Measurements from ENCODE around the gene JARID2.

JARID2 gene

GRCh38 chr6:15317934-15318902 is 72.3 kb downstream of the JARID2 start:
- Histone ChIP-seq H3K36me3 (ENCODE audit: insufficient read depth, low read length) (no peaks in the 10 kb centered on the region), H2AFZ (ENCODE audit: low read length) (no peak overlapping the region), H3K27ac (ENCODE audit: low read depth, low read length, poor library complexity, severe bottlenecking) (no peak overlapping the region), H3K9me3 (ENCODE audit: low read length) (no peaks in the 10 kb centered on the region), H3K4me3 (ENCODE audit: low read depth, low read length, poor library complexity, severe bottlenecking) (no peak overlapping the region), H3K79me2 (ENCODE audit: insufficient read depth, low read length) (no peaks in the 10 kb centered on the region), H3K4me2 (ENCODE audit: low read length) (no peak overlapping the region), H3K9ac (ENCODE audit: low read length) (no peak overlapping the region), H3K4me1 (ENCODE audit: insufficient read depth, low read length, severe bottlenecking) (no peaks in the 10 kb centered on the region), H3K27me3 (ENCODE audit: insufficient read depth, low read length) (no peaks in the 10 kb centered on the region), H3K9me2 (ENCODE audit: low read depth, low read length) (no peaks in the 10 kb centered on the region), H3F3A (ENCODE audit: insufficient read depth, low read length) (no peaks in the 10 kb centered on the region), H4K20me1 (ENCODE audit: insufficient read depth, low read length) (no peaks in the 10 kb centered on the region)
- TF ChIP-seq CTCF (IDR thresholded peaks at IDR 0.05; ENCODE audit: low read length), result no peak
- no peak for TF ChIP-seq EZH2 (IDR thresholded peaks at IDR 0.05; ENCODE audit: borderline replicate concordance, low read length)

GRCh38 chr6:15319677-15320076 is 73.8 kb downstream of the JARID2 start:
- TF ChIP-seq EZH2 (IDR thresholded peaks at IDR 0.05; ENCODE audit: borderline replicate concordance, low read length) (no peak), CTCF (IDR thresholded peaks at IDR 0.05; ENCODE audit: low read length) (no peak)
- H3K4me1 ChIP-seq (ENCODE audit: insufficient read depth, low read length, severe bottlenecking), result no peaks in the 10 kb centered on the region
- no peaks in the 10 kb centered on the region for H3K79me2 ChIP-seq (ENCODE audit: insufficient read depth, low read length)
- no peak overlapping the region for H3K9ac ChIP-seq (ENCODE audit: low read length)
- H3K9me3 ChIP-seq (ENCODE audit: low read length), result no peaks in the 10 kb centered on the region
- H3K27ac ChIP-seq (ENCODE audit: low read depth, low read length, poor library complexity, severe bottlenecking), result no peak overlapping the region
- H4K20me1 ChIP-seq (ENCODE audit: insufficient read depth, low read length), result no peaks in the 10 kb centered on the region
- H3K4me2 ChIP-seq (ENCODE audit: low read length), result no peak overlapping the region
- H3K27me3 ChIP-seq (ENCODE audit: insufficient read depth, low read length), result no peaks in the 10 kb centered on the region
- no peak overlapping the region for H2AFZ ChIP-seq (ENCODE audit: low read length)
- H3K36me3 ChIP-seq (ENCODE audit: insufficient read depth, low read length), result no peaks in the 10 kb centered on the region
- no peak overlapping the region for H3K4me3 ChIP-seq (ENCODE audit: low read depth, low read length, poor library complexity, severe bottlenecking)
- no peaks in the 10 kb centered on the region for H3F3A ChIP-seq (ENCODE audit: insufficient read depth, low read length)
- no peaks in the 10 kb centered on the region for H3K9me2 ChIP-seq (ENCODE audit: low read depth, low read length)

- H3K36me3 ChIP-seq (ENCODE audit: insufficient read depth, low read length), result no peaks in the 10 kb centered on the region
- H3K27ac ChIP-seq (ENCODE audit: low read depth, low read length, poor library complexity, severe bottlenecking), result no peak overlapping the region
- no peaks in the 10 kb centered on the region for H3K27me3 ChIP-seq (ENCODE audit: insufficient read depth, low read length)
- no peak overlapping the region for H3K4me3 ChIP-seq (ENCODE audit: low read depth, low read length, poor library complexity, severe bottlenecking)
- no peaks in the 10 kb centered on the region for H4K20me1 ChIP-seq (ENCODE audit: insufficient read depth, low read length)
- no peak overlapping the region for H3K9ac ChIP-seq (ENCODE audit: low read length)
- no peak overlapping the region for H3K4me2 ChIP-seq (ENCODE audit: low read length)
- H3K79me2 ChIP-seq (ENCODE audit: insufficient read depth, low read length), result no peaks in the 10 kb centered on the region
- H2AFZ ChIP-seq (ENCODE audit: low read length), result no peak overlapping the region
- no peaks in the 10 kb centered on the region for H3K4me1 ChIP-seq (ENCODE audit: insufficient read depth, low read length, severe bottlenecking)
- H3F3A ChIP-seq (ENCODE audit: insufficient read depth, low read length), result no peaks in the 10 kb centered on the region
- H3K9me3 ChIP-seq (ENCODE audit: low read length), result no peaks in the 10 kb centered on the region
- H3K9me2 ChIP-seq (ENCODE audit: low read depth, low read length), result no peaks in the 10 kb centered on the region
- TF ChIP-seq CTCF (IDR thresholded peaks at IDR 0.05; ENCODE audit: low read length), result no peak
- TF ChIP-seq EZH2 (IDR thresholded peaks at IDR 0.05; ENCODE audit: borderline replicate concordance, low read length), result no peak
Measured at GRCh38 chr6:15320693-15321092, 74.8 kb downstream of the JARID2 start.

Data from OCI-LY1 (cell line).